GM23338 (cell line): ENCODE measurements around the gene CCDC134. TPM values are rescaled to one million over a fixed set of nuclear protein-coding genes. Genes with fewer than 3 reads are reported as not detected.

Source experiments
- ATAC-seq: fragments of 200-7000 bp; cut with Tn5 transposase; 3 replicates; pipeline ENCODE4 v1.9.1; 2020
- DNase-seq: peaks from one replicate; pipeline ENCODE4 v3.0.0-alpha.2; 2015; ENCODE audit warnings: low spot score
- H2AFZ ChIP-seq: fragments of 200-600 bp; sonication (generic); 2 replicates; pipeline ENCODE4 v1.8.0; 2016; ENCODE audit warnings: antibody characterized with exemption, mild to moderate bottlenecking, moderate library complexity
- H3F3A ChIP-seq: fragments of 200-600 bp; sonication (generic); replicated peaks from 2 replicates; pipeline ENCODE4 v1.8.0; 2017; ENCODE audit warnings: antibody characterized with exemption, mixed run types, low read depth
- H3K27ac ChIP-seq: fragments of 200-600 bp; sonication (generic); 2 replicates; pipeline ENCODE4 v1.6.1; 2016; ENCODE audit warnings: low read depth
- H3K27me3 ChIP-seq: fragments of 200-600 bp; sonication (generic); 2 replicates; pipeline ENCODE4 v1.8.0; 2016; ENCODE audit warnings: mild to moderate bottlenecking, mixed run types, moderate library complexity; ENCODE audit not compliant: insufficient read depth
- H3K36me3 ChIP-seq: fragments of 200-600 bp; sonication (generic); 2 replicates; pipeline ENCODE4 v1.8.0; 2016; ENCODE audit warnings: mild to moderate bottlenecking; ENCODE audit not compliant: insufficient read depth
- H3K4me1 ChIP-seq: fragments of 200-600 bp; sonication (generic); 2 replicates; pipeline ENCODE4 v1.8.0; 2016; ENCODE audit warnings: mild to moderate bottlenecking, moderate library complexity; ENCODE audit not compliant: insufficient read depth
- H3K4me2 ChIP-seq: fragments of 200-600 bp; sonication (generic); 2 replicates; pipeline ENCODE4 v1.7.1; 2017; ENCODE audit warnings: mixed run types
- H3K4me3 ChIP-seq: fragments of 200-600 bp; sonication (generic); 2 replicates; pipeline ENCODE4 v1.6.1; 2016; ENCODE audit warnings: mixed run types
- H3K79me2 ChIP-seq: fragments of 200-600 bp; sonication (generic); replicated peaks from 2 replicates; pipeline ENCODE4 v1.8.0; 2017; ENCODE audit warnings: mild to moderate bottlenecking; ENCODE audit not compliant: insufficient read depth
- H3K9me2 ChIP-seq: fragments of 200-600 bp; sonication (generic); 2 replicates; pipeline ENCODE4 v1.8.0; 2017; ENCODE audit not compliant: insufficient read depth
- H4K20me1 ChIP-seq: fragments of 200-600 bp; sonication (generic); replicated peaks from 2 replicates; pipeline ENCODE4 v1.8.0; 2017; ENCODE audit warnings: mild to moderate bottlenecking; ENCODE audit not compliant: insufficient read depth
- H3K27ac Mint-ChIP-seq: 2 replicates; pipeline ENCODE4 v1.8.0; 2020; ENCODE audit warnings: inconsistent platforms, mild to moderate bottlenecking, moderate library complexity, mixed read lengths
- H3K27me3 Mint-ChIP-seq: 3 replicates; pipeline ENCODE4 v1.8.0; 2022; ENCODE audit warnings: low read depth, mild to moderate bottlenecking, moderate library complexity, mixed read lengths, inconsistent platforms; ENCODE audit not compliant: insufficient read depth, poor library complexity
- H3K36me3 Mint-ChIP-seq: 3 replicates; pipeline ENCODE4 v1.8.0; 2021; ENCODE audit warnings: low read depth, mild to moderate bottlenecking, inconsistent platforms, moderate library complexity, mixed read lengths
- H3K4me1 Mint-ChIP-seq: 3 replicates; pipeline ENCODE4 v1.8.0; 2020; ENCODE audit warnings: mild to moderate bottlenecking, inconsistent platforms, mixed read lengths
- H3K4me3 Mint-ChIP-seq: 3 replicates; pipeline ENCODE4 v1.8.0; 2021; ENCODE audit warnings: moderate library complexity, mild to moderate bottlenecking, inconsistent platforms, mixed read lengths
- H3K9me3 Mint-ChIP-seq: 3 replicates; pipeline ENCODE4 v1.8.0; 2020; ENCODE audit warnings: moderate library complexity, mild to moderate bottlenecking, inconsistent platforms, mixed read lengths
- CREB1 ChIP-seq: fragments of 250-450 bp; sonication (Bioruptor Pico); IDR thresholded peaks from 2 replicates; pipeline ENCODE4 v1.5.0; 2020; ENCODE audit warnings: low read depth, mild to moderate bottlenecking, moderate library complexity
- ETS1 ChIP-seq: IDR thresholded peaks from 2 replicates; pipeline ENCODE4 v1.6.1; 2016; ENCODE audit warnings: antibody characterized with exemption
- EZH2 ChIP-seq: fragments of 200-600 bp; sonication (generic); IDR thresholded peaks from one replicate; pipeline ENCODE4 v1.8.0; 2017; ENCODE audit warnings: antibody characterized with exemption, mild to moderate bottlenecking, low read depth; ENCODE audit not compliant: unreplicated experiment
- EZH2phosphoT487 ChIP-seq: fragments of 200-600 bp; sonication (generic); IDR thresholded peaks from one replicate; pipeline ENCODE4 v1.8.1; 2018; ENCODE audit warnings: antibody characterized with exemption; ENCODE audit not compliant: unreplicated experiment
- JUNB ChIP-seq: IDR thresholded peaks from one replicate; pipeline ENCODE4 v1.6.1; 2016; ENCODE audit warnings: antibody characterized with exemption; ENCODE audit not compliant: unreplicated experiment
- NANOG ChIP-seq: IDR thresholded peaks from 2 replicates; pipeline ENCODE4 v1.6.1; 2016; ENCODE audit warnings: antibody characterized with exemption, borderline replicate concordance
- POLR2AphosphoS5 ChIP-seq: IDR thresholded peaks from 2 replicates; pipeline ENCODE4 v1.6.1; 2016; ENCODE audit warnings: antibody characterized with exemption, low read depth
- REST ChIP-seq: IDR thresholded peaks from one replicate; pipeline ENCODE4 v1.6.1; 2018; ENCODE audit warnings: antibody characterized with exemption; ENCODE audit not compliant: unreplicated experiment
- STAT1 ChIP-seq: IDR thresholded peaks from one replicate; pipeline ENCODE4 v1.6.1; 2016; ENCODE audit warnings: antibody characterized with exemption; ENCODE audit not compliant: unreplicated experiment
- ZNF114 ChIP-seq: fragments of 250-450 bp; sonication (Bioruptor Pico); IDR thresholded peaks from 2 replicates; pipeline ENCODE4 v1.5.0; 2020; ENCODE audit warnings: mild to moderate bottlenecking, moderate library complexity
- ZNF331 ChIP-seq: fragments of 250-450 bp; sonication (Bioruptor Pico); IDR thresholded peaks from 2 replicates; pipeline ENCODE4 v1.5.0; 2020; ENCODE audit warnings: low read depth, mild to moderate bottlenecking, moderate library complexity
- ZNF462 ChIP-seq: fragments of 250-450 bp; sonication (Bioruptor Pico); IDR thresholded peaks from 2 replicates; pipeline ENCODE4 v1.5.0; 2020; ENCODE audit warnings: mild to moderate bottlenecking, moderate library complexity
- polyA plus RNA-seq: library from polyadenylated mRNA; unstranded; fragments of >200 nt; fragmentation: Nextera tagmentation; extraction: Ambion mirVana; gene quantifications from 2 replicates; pipeline ENCODE4 v1.2.1, GENCODE V29; 2016
- total RNA-seq: library from RNA; depleted of rRNA; stranded (reverse); fragments of >200 nt; shearing (Covaris generic); gene quantifications from 2 replicates; pipeline ENCODE4 v1.2.3, GENCODE V29; 2014

Gene CCDC134
- total and polyA plus RNA-seq, 2 experiments from 2014 or later: 2.7 to 24.5 TPM

- Mint-ChIP-seq H3K4me1 (no peaks in the 10 kb centered on the region), H3K9me3 (no peaks in the 10 kb centered on the region; the same call in 2 of the 3 replicates), H3K27ac (no peak overlapping the region), H3K36me3 (no peaks in the 10 kb centered on the region), H3K4me3 (no peak overlapping the region), H3K27me3 (no peaks in the 10 kb centered on the region)
- Histone ChIP-seq H3K4me1 (no peaks in the 10 kb centered on the region), H3K4me3 (no peak overlapping the region), H3K79me2 (no peaks in the 10 kb centered on the region), H3K36me3 (no peaks in the 10 kb centered on the region), H3K9me2 (no peaks in the 10 kb centered on the region), H2AFZ (no peak overlapping the region), H3K27me3 (no peaks in the 10 kb centered on the region), H3K4me2 (no peak overlapping the region), H3F3A (no peaks in the 10 kb centered on the region), H4K20me1 (no peaks in the 10 kb centered on the region), H3K27ac (no peak overlapping the region)
- TF ChIP-seq ZNF462 (CRISPR knock-in tag) (no peak), POLR2AphosphoS5 (no peak), CREB1 (CRISPR knock-in tag) (no peak)
- ATAC-seq: no peak
- DNase-seq: no peak
Observed at GRCh38 chr22:41787331-41787730, 13.1 kb upstream of the CCDC134 start.

GRCh38 chr22:41793871-41794270 is 6.6 kb upstream of the CCDC134 start:
- Histone ChIP-seq H3K4me2 (no peak overlapping the region), H4K20me1 (no peaks in the 10 kb centered on the region; the same call in 1 of the 2 replicates), H3K4me1 (no peaks in the 10 kb centered on the region), H3K4me3 (no peak overlapping the region), H3K9me2 (no peaks in the 10 kb centered on the region), H3K27me3 (no peaks in the 10 kb centered on the region), H3K36me3 (no peaks in the 10 kb centered on the region), H2AFZ (no peak overlapping the region), H3F3A (no peaks in the 10 kb centered on the region; the same call in 1 of the 2 replicates), H3K27ac (no peak overlapping the region), H3K79me2 (no peaks in the 10 kb centered on the region)
- no peaks in the 10 kb centered on the region for H3K27me3 Mint-ChIP-seq
- H3K36me3 Mint-ChIP-seq: no peaks in the 10 kb centered on the region
- DNase-seq (no peak), ATAC-seq (no peak)
- peaks cover under 1% of the 10 kb centered on the region; the same call in 1 of the 3 replicates for H3K4me1 Mint-ChIP-seq
- H3K4me3 Mint-ChIP-seq: no peak overlapping the region
- no peaks in the 10 kb centered on the region; the same call in 2 of the 3 replicates for H3K9me3 Mint-ChIP-seq
- H3K27ac Mint-ChIP-seq: no peak overlapping the region
- TF ChIP-seq STAT1: no peak
- TF ChIP-seq EZH2: no peak
- no peak for TF ChIP-seq EZH2phosphoT487
- no peak for TF ChIP-seq ZNF114 (CRISPR knock-in tag)
- no peak for TF ChIP-seq REST
- TF ChIP-seq NANOG: no peak
- TF ChIP-seq ZNF331 (CRISPR knock-in tag): no peak
- TF ChIP-seq POLR2AphosphoS5: no peak
- TF ChIP-seq ETS1: no peak
- no peak for TF ChIP-seq JUNB
